CD4-positive, CD25-positive, alpha-beta regulatory T cell (primary cell): ENCODE results near the gene CXorf49B. TPM values are rescaled to one million over a fixed set of nuclear protein-coding genes. Genes with fewer than 3 reads are reported as not detected.
"Not testable (repeated sequence)": the region's sequence is repeated elsewhere in the genome, so short reads cannot be mapped to it uniquely, and the experiment has no call there.

Experiments
- ATAC-seq, 2 donors: fragments of 150-1000 bp; cut with Tn5 transposase; one replicate each; pipeline ENCODE4 v1.10.0; 2021; ENCODE audit warnings: low read depth in 2 of 2, moderate number of reproducible peaks in 2 of 2, moderate library complexity in 1 of 2
- DNase-seq, 3 donors: peaks; one replicate each; pipeline versions ENCODE4 v3.0.0 to v3.0.0-alpha.2; 2012 to 2022; ENCODE audit warnings: mixed read lengths in 1 of 3
- H3K27ac ChIP-seq: one replicate; pipeline ENCODE4 v1.7.0; 2013; ENCODE audit warnings: mild to moderate bottlenecking, low read length; ENCODE audit not compliant: insufficient read depth, poor library complexity, severe bottlenecking
- H3K27me3 ChIP-seq: one replicate; pipeline ENCODE4 v1.7.0; 2013; ENCODE audit warnings: low read length; ENCODE audit not compliant: control insufficient read depth, insufficient read depth
- H3K36me3 ChIP-seq: one replicate; pipeline ENCODE4 v1.7.0; 2013; ENCODE audit warnings: mild to moderate bottlenecking, low read length, moderate library complexity; ENCODE audit not compliant: control insufficient read depth, insufficient read depth
- H3K4me1 ChIP-seq: 2 replicates; pipeline ENCODE4 v1.7.0; 2013; ENCODE audit warnings: mild to moderate bottlenecking, low read length; ENCODE audit not compliant: insufficient read depth, control insufficient read depth, poor library complexity, severe bottlenecking
- H3K4me3 ChIP-seq: one replicate; pipeline ENCODE4 v1.7.0; 2013; ENCODE audit warnings: low read depth, mild to moderate bottlenecking, low read length, moderate library complexity
- H3K9me3 ChIP-seq, 2 experiments: 1 replicate in 1 of 2; 2 replicates in 1 of 2; pipeline ENCODE4 v1.7.0; 2013; ENCODE audit warnings: low read length in 2 of 2, mild to moderate bottlenecking in 1 of 2, moderate library complexity in 1 of 2; ENCODE audit not compliant: control insufficient read depth in 2 of 2
- H3K27ac Mint-ChIP-seq, 3 donors: one replicate each; pipeline ENCODE4 v1.8.0; 2020 to 2022; ENCODE audit warnings: mild to moderate bottlenecking in 3 of 3, mixed read lengths in 3 of 3, moderate library complexity in 2 of 3
- H3K27me3 Mint-ChIP-seq: one replicate; pipeline ENCODE4 v1.8.0; 2022; ENCODE audit warnings: mild to moderate bottlenecking, mixed read lengths
- H3K36me3 Mint-ChIP-seq: one replicate; pipeline ENCODE4 v1.8.0; 2020; ENCODE audit warnings: mixed read lengths
- H3K4me1 Mint-ChIP-seq, 4 donors: one replicate each; pipeline ENCODE4 v1.8.0; 2020 to 2022; ENCODE audit warnings: mixed read lengths in 4 of 4, mild to moderate bottlenecking in 1 of 4
- H3K4me3 Mint-ChIP-seq, 4 donors: one replicate each; pipeline ENCODE4 v1.8.0; 2020 to 2022; ENCODE audit warnings: mild to moderate bottlenecking in 4 of 4, mixed read lengths in 4 of 4, moderate library complexity in 3 of 4
- H3K9me3 Mint-ChIP-seq, 7 donors: one replicate each; pipeline ENCODE4 v1.8.0; 2020 to 2022; ENCODE audit warnings: mixed read lengths in 7 of 7, mild to moderate bottlenecking in 3 of 7, moderate library complexity in 2 of 7
- polyA plus RNA-seq, 4 donors: library from polyadenylated mRNA; unstranded; fragments of 300-500 nt; fragmentation: Illumina TruSeq; gene quantifications; one replicate each; pipeline ENCODE4 v1.2.3, GENCODE V29; 2021
- total RNA-seq: library from RNA; stranded (reverse); gene quantifications from one replicate; pipeline ENCODE4 v1.2.3, GENCODE V29; 2022

CXorf49B gene
- total and polyA plus RNA-seq, 5 donors from 2014 or later = not detected

- DNase-seq, H3K27me3 Mint-ChIP-seq, H3K36me3 ChIP-seq, H3K9me3 Mint-ChIP-seq, H3K4me3 ChIP-seq, H3K4me1 ChIP-seq, H3K4me3 Mint-ChIP-seq, H3K9me3 ChIP-seq, H3K27ac ChIP-seq, H3K4me1 Mint-ChIP-seq, H3K27me3 ChIP-seq, H3K36me3 Mint-ChIP-seq, ATAC-seq, H3K27ac Mint-ChIP-seq: not testable (repeated sequence)
Measured at GRCh38 chrX:71806450-71806849, 43.3 kb downstream of the CXorf49B start.

- H3K4me1 ChIP-seq = no peaks in the 10 kb centered on the region
- Mint-ChIP-seq H3K36me3 (no peaks in the 10 kb centered on the region), H3K4me3 (no peak overlapping the region), H3K4me1 (no peaks in the 10 kb centered on the region), H3K9me3 (peaks cover 0 to 4% (median 0%) of the 10 kb centered on the region in 7 donors), H3K27me3 (peaks cover 10% of the 10 kb centered on the region), H3K27ac (no peak overlapping the region)
- H3K36me3 ChIP-seq = no peaks in the 10 kb centered on the region
- no peaks in the 10 kb centered on the region for H3K9me3 ChIP-seq
- DNase-seq (no peak), ATAC-seq (no peak)
- no peaks in the 10 kb centered on the region for H3K27me3 ChIP-seq
- H3K4me3 ChIP-seq = no peak overlapping the region
- no peak overlapping the region for H3K27ac ChIP-seq
Measured at GRCh38 chrX:71809886-71810285, 46.7 kb downstream of the CXorf49B start.

GRCh38 chrX:71814123-71814912, 51.2 kb downstream of the CXorf49B start:
- no peaks in the 10 kb centered on the region for H3K9me3 ChIP-seq
- ATAC-seq (no peak), DNase-seq (no peak)
- no peak overlapping the region for H3K4me3 ChIP-seq
- H3K27ac ChIP-seq = no peak overlapping the region
- H3K4me3 Mint-ChIP-seq = no peak overlapping the region
- H3K36me3 ChIP-seq = no peaks in the 10 kb centered on the region
- no peaks in the 10 kb centered on the region for H3K36me3 Mint-ChIP-seq
- no peaks in the 10 kb centered on the region for H3K4me1 Mint-ChIP-seq
- peaks cover 14% of the 10 kb centered on the region for H3K27me3 Mint-ChIP-seq
- H3K27me3 ChIP-seq = no peaks in the 10 kb centered on the region
- H3K27ac Mint-ChIP-seq = no peak overlapping the region
- no peaks in the 10 kb centered on the region for H3K9me3 Mint-ChIP-seq
- H3K4me1 ChIP-seq = no peaks in the 10 kb centered on the region

- H3K4me3 Mint-ChIP-seq = no peak overlapping the region
- no peak overlapping the region for H3K4me3 ChIP-seq
- ATAC-seq (no peak), DNase-seq (no peak)
- H3K9me3 ChIP-seq = no peaks in the 10 kb centered on the region
- no peak overlapping the region for H3K27ac ChIP-seq
- H3K36me3 Mint-ChIP-seq = no peaks in the 10 kb centered on the region
- H3K27me3 Mint-ChIP-seq = peaks cover 14% of the 10 kb centered on the region
- H3K36me3 ChIP-seq = no peaks in the 10 kb centered on the region
- no peaks in the 10 kb centered on the region for H3K9me3 Mint-ChIP-seq
- H3K27me3 ChIP-seq = no peaks in the 10 kb centered on the region
- H3K4me1 Mint-ChIP-seq = no peaks in the 10 kb centered on the region
- H3K4me1 ChIP-seq = no peaks in the 10 kb centered on the region
- H3K27ac Mint-ChIP-seq = no peak overlapping the region
Measured at GRCh38 chrX:71815121-71815905, 52.2 kb downstream of the CXorf49B start.

GRCh38 chrX:71815906-71816156, 52.7 kb downstream of the CXorf49B start:
- Mint-ChIP-seq H3K9me3 (no peaks in the 10 kb centered on the region), H3K4me3 (no peak overlapping the region), H3K27ac (no peak overlapping the region), H3K4me1 (no peaks in the 10 kb centered on the region), H3K36me3 (no peaks in the 10 kb centered on the region), H3K27me3 (peaks cover 14% of the 10 kb centered on the region)
- no peak overlapping the region for H3K4me3 ChIP-seq
- no peaks in the 10 kb centered on the region for H3K27me3 ChIP-seq
- ATAC-seq (no peak), DNase-seq (no peak)
- no peak overlapping the region for H3K27ac ChIP-seq
- H3K36me3 ChIP-seq = no peaks in the 10 kb centered on the region
- H3K9me3 ChIP-seq = no peaks in the 10 kb centered on the region
- H3K4me1 ChIP-seq = no peaks in the 10 kb centered on the region

Other genes starting within 250 kb of the CXorf49B start
- 557 TPM for gene OGT, start 230.2 kb upstream of the CXorf49B start, total RNA-seq
- 10 to 100 TPM; 27.7 to 45.3 (median 37.0) TPM for gene OGT, start 230.2 kb upstream of the CXorf49B start, polyA plus RNA-seq
- gene GCNA, start 184.9 kb upstream of the CXorf49B start, total RNA-seq = 3.7 TPM
- under 1 TPM; 0.20 to 0.65 (median 0.49) TPM for gene GCNA, start 184.9 kb upstream of the CXorf49B start, polyA plus RNA-seq
- gene CXCR3, start 144.8 kb upstream of the CXorf49B start, total RNA-seq = 31.9 TPM
- gene CXCR3, start 144.8 kb upstream of the CXorf49B start, polyA plus RNA-seq = 100 to 1,000 TPM in 1 of 4 donors, 10 to 100 TPM in 3; 69.3 to 111 (median 85.9) TPM
- not detected for gene CXorf49, start 45.1 kb upstream of the CXorf49B start, total RNA-seq
- not detected for gene CXorf49, start 45.1 kb upstream of the CXorf49B start, polyA plus RNA-seq
- 6.7 TPM for gene NHSL2, start 147.5 kb downstream of the CXorf49B start, total RNA-seq
- gene NHSL2, start 147.5 kb downstream of the CXorf49B start, polyA plus RNA-seq = 1 to 10 TPM; 1.5 to 5.9 (median 2.1) TPM